Subcutaneous adipose tissue (tissue), 4 donors: ENCODE measurements around the gene PBX2. TPM values are rescaled to one million over a fixed set of nuclear protein-coding genes. Genes with fewer than 3 reads are reported as not detected.

Source experiments
- CTCF ChIP-seq: fragments of 450-650 bp; IDR thresholded peaks from one replicate; pipeline ENCODE4 v1.5.1; 2016; ENCODE audit warnings: low read depth, mild to moderate bottlenecking, control low read depth, antibody characterized with exemption, moderate library complexity
- total RNA-seq, 4 donors: library from RNA; depleted of rRNA; stranded (reverse); fragments of >200 nt; gene quantifications; one replicate each; pipeline ENCODE4 v1.1.0, GENCODE V29; 2016

The PBX2 gene
- total RNA-seq, 4 donors from 2014 or later = 26.9 to 40.9 (median 33.7) TPM

- TF ChIP-seq CTCF = no peak
These were observed 32.6 kb upstream of the PBX2 start for GRCh38 chr6:32222333-32223230.

- no peak for TF ChIP-seq CTCF
These were observed 30.0 kb upstream of the PBX2 start for GRCh38 chr6:32220021-32220420.

- TF ChIP-seq CTCF = no peak
These were observed 28.2 kb upstream of the PBX2 start for GRCh38 chr6:32218167-32218566.

- no peak for TF ChIP-seq CTCF
These were observed 27.0 kb upstream of the PBX2 start for GRCh38 chr6:32216998-32217397.

- no peak for TF ChIP-seq CTCF
These were observed 26.3 kb upstream of the PBX2 start for GRCh38 chr6:32216285-32216684.

GRCh38 chr6:32215617-32216016 is 25.6 kb upstream of the PBX2 start:
- no peak for TF ChIP-seq CTCF

GRCh38 chr6:32214126-32214525 is 24.1 kb upstream of the PBX2 start:
- TF ChIP-seq CTCF = no peak
